IMR-90 (cell line): ENCODE results near the gene CARS2.

Experiments
- BHLHE40 ChIP-seq: fragments of 150-350 bp; IDR thresholded peaks from 2 replicates; pipeline ENCODE4 v1.6.1; 2016; ENCODE audit warnings: mild to moderate bottlenecking, low read depth, low read length
- CEBPB ChIP-seq: IDR thresholded peaks from 2 replicates; pipeline ENCODE4 v1.6.1; 2012; ENCODE audit warnings: low read depth, low read length, improper control_type of control experiment
- MAFK ChIP-seq: IDR thresholded peaks from 2 replicates; pipeline ENCODE4 v1.6.1; 2012; ENCODE audit warnings: low read depth, low read length, improper control_type of control experiment
- MXI1 ChIP-seq: IDR thresholded peaks from 2 replicates; pipeline ENCODE4 v1.6.1; 2012; ENCODE audit warnings: low read depth, mild to moderate bottlenecking, low read length, moderate library complexity, borderline replicate concordance
- POLR2A ChIP-seq: IDR thresholded peaks from 2 replicates; pipeline ENCODE4 v1.6.1; 2012; ENCODE audit warnings: mild to moderate bottlenecking, low read depth, low read length
- RAD21 ChIP-seq: IDR thresholded peaks from 2 replicates; pipeline ENCODE4 v1.6.1; 2012; ENCODE audit warnings: low read length, improper control_type of control experiment
- RCOR1 ChIP-seq: IDR thresholded peaks from 2 replicates; pipeline ENCODE4 v1.6.1; 2012; ENCODE audit warnings: mild to moderate bottlenecking, low read length, improper control_type of control experiment; ENCODE audit not compliant: insufficient replicate concordance
- TF ChIP-seq, protein P1 (sequence below): conservative IDR thresholded peaks from 2 replicates; pipeline ENCODE4 v1.5.1; 2012; ENCODE audit warnings: mild to moderate bottlenecking, low read depth, low read length, improper control_type of control experiment

DNA sequence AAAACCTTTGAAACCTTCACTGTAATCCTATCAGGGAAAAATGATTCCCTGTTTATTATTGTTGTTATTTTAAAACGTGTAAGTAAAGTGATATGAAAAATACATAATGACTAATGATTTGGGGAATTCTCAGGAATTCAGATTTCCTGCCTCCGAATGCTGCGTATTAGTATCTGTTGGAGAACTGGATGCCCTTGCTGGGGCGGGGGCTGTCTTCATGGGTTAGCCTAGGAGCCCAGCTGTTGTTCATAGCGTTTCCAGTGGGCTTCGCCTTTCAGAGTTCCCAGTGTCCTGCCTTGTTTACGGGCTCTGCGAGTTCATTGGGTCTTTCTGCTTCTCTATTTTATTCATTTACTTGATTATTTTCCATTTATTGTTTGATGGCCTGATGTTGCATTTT, 72.1 kb downstream of the CARS2 start:
- TF ChIP-seq, protein P1, sequence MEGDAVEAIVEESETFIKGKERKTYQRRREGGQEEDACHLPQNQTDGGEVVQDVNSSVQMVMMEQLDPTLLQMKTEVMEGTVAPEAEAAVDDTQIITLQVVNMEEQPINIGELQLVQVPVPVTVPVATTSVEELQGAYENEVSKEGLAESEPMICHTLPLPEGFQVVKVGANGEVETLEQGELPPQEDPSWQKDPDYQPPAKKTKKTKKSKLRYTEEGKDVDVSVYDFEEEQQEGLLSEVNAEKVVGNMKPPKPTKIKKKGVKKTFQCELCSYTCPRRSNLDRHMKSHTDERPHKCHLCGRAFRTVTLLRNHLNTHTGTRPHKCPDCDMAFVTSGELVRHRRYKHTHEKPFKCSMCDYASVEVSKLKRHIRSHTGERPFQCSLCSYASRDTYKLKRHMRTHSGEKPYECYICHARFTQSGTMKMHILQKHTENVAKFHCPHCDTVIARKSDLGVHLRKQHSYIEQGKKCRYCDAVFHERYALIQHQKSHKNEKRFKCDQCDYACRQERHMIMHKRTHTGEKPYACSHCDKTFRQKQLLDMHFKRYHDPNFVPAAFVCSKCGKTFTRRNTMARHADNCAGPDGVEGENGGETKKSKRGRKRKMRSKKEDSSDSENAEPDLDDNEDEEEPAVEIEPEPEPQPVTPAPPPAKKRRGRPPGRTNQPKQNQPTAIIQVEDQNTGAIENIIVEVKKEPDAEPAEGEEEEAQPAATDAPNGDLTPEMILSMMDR, result no peak
- TF ChIP-seq MXI1 (no peak), POLR2A (no peak), CEBPB (no peak), BHLHE40 (no peak), RAD21 (no peak), RCOR1 (no peak), MAFK (no peak)
